Measurements from ENCODE around the gene TULP1.

The TULP1 gene

GRCh38 chr6:35492258-35492973, 20.3 kb downstream of the TULP1 start:
- Histone ChIP-seq H3K9me3 (ENCODE audit: low read length) (no peaks in the 10 kb centered on the region), H3K9ac (ENCODE audit: low read length) (no peak overlapping the region), H3K9me2 (ENCODE audit: low read depth, low read length) (no peaks in the 10 kb centered on the region), H3K27ac (ENCODE audit: low read depth, low read length, poor library complexity, severe bottlenecking) (no peak overlapping the region), H3K4me1 (ENCODE audit: insufficient read depth, low read length, severe bottlenecking) (peaks cover under 1% of the 10 kb centered on the region), H4K20me1 (ENCODE audit: insufficient read depth, low read length) (no peaks in the 10 kb centered on the region), H3K4me2 (ENCODE audit: low read length) (no peak overlapping the region), H2AFZ (ENCODE audit: low read length) (no peak overlapping the region), H3F3A (ENCODE audit: insufficient read depth, low read length) (no peaks in the 10 kb centered on the region), H3K79me2 (ENCODE audit: insufficient read depth, low read length) (no peaks in the 10 kb centered on the region), H3K27me3 (ENCODE audit: insufficient read depth, low read length) (peaks cover 26% of the 10 kb centered on the region), H3K4me3 (ENCODE audit: low read depth, low read length, poor library complexity, severe bottlenecking) (no peak overlapping the region), H3K36me3 (ENCODE audit: insufficient read depth, low read length) (no peaks in the 10 kb centered on the region)
- TF ChIP-seq CTCF (IDR thresholded peaks at IDR 0.05; ENCODE audit: low read length) (no peak), EZH2 (IDR thresholded peaks at IDR 0.05; ENCODE audit: borderline replicate concordance, low read length) (no peak)

GRCh38 chr6:35491558-35492257, 21.0 kb downstream of the TULP1 start:
- Histone ChIP-seq H3K27me3 (ENCODE audit: insufficient read depth, low read length) (peaks cover 26% of the 10 kb centered on the region), H3K4me2 (ENCODE audit: low read length) (no peak overlapping the region), H3K36me3 (ENCODE audit: insufficient read depth, low read length) (no peaks in the 10 kb centered on the region), H4K20me1 (ENCODE audit: insufficient read depth, low read length) (no peaks in the 10 kb centered on the region), H2AFZ (ENCODE audit: low read length) (no peak overlapping the region), H3K9ac (ENCODE audit: low read length) (no peak overlapping the region), H3K4me1 (ENCODE audit: insufficient read depth, low read length, severe bottlenecking) (no peaks in the 10 kb centered on the region), H3K4me3 (ENCODE audit: low read depth, low read length, poor library complexity, severe bottlenecking) (no peak overlapping the region), H3K79me2 (ENCODE audit: insufficient read depth, low read length) (no peaks in the 10 kb centered on the region), H3F3A (ENCODE audit: insufficient read depth, low read length) (no peaks in the 10 kb centered on the region), H3K9me2 (ENCODE audit: low read depth, low read length) (no peaks in the 10 kb centered on the region), H3K27ac (ENCODE audit: low read depth, low read length, poor library complexity, severe bottlenecking) (no peak overlapping the region), H3K9me3 (ENCODE audit: low read length) (no peaks in the 10 kb centered on the region)
- TF ChIP-seq CTCF (IDR thresholded peaks at IDR 0.05; ENCODE audit: low read length), result no peak
- TF ChIP-seq EZH2 (IDR thresholded peaks at IDR 0.05; ENCODE audit: borderline replicate concordance, low read length), result no peak

GRCh38 chr6:35490821-35491557, 21.7 kb downstream of the TULP1 start:
- H3K27me3 ChIP-seq (ENCODE audit: insufficient read depth, low read length), result peaks cover 23% of the 10 kb centered on the region

More at GRCh38 chr6:35490821-35491557, 21.7 kb downstream of the TULP1 start:
- Histone ChIP-seq H3K4me3 (ENCODE audit: low read depth, low read length, poor library complexity, severe bottlenecking) (no peak overlapping the region), H3K9me3 (ENCODE audit: low read length) (no peaks in the 10 kb centered on the region), H3K4me1 (ENCODE audit: insufficient read depth, low read length, severe bottlenecking) (no peaks in the 10 kb centered on the region), H2AFZ (ENCODE audit: low read length) (no peak overlapping the region), H3K9ac (ENCODE audit: low read length) (no peak overlapping the region), H3K36me3 (ENCODE audit: insufficient read depth, low read length) (no peaks in the 10 kb centered on the region), H3K79me2 (ENCODE audit: insufficient read depth, low read length) (no peaks in the 10 kb centered on the region), H3K4me2 (ENCODE audit: low read length) (no peak overlapping the region), H3K9me2 (ENCODE audit: low read depth, low read length) (no peaks in the 10 kb centered on the region), H4K20me1 (ENCODE audit: insufficient read depth, low read length) (no peaks in the 10 kb centered on the region), H3K27ac (ENCODE audit: low read depth, low read length, poor library complexity, severe bottlenecking) (no peak overlapping the region), H3F3A (ENCODE audit: insufficient read depth, low read length) (no peaks in the 10 kb centered on the region)
- no peak for TF ChIP-seq EZH2 (IDR thresholded peaks at IDR 0.05; ENCODE audit: borderline replicate concordance, low read length)
- TF ChIP-seq CTCF (IDR thresholded peaks at IDR 0.05; ENCODE audit: low read length), result no peak
